ENCODE measurements around the gene KIF26B. TPM values are rescaled to one million over a fixed set of nuclear protein-coding genes. Genes with fewer than 3 reads are reported as not detected.
"Not testable (repeated sequence)": the region's sequence is repeated elsewhere in the genome, so short reads cannot be mapped to it uniquely, and the experiment has no call there.

KIF26B gene
- total RNA-seq, 6 experiments from 2014 or later = 0.31 to 0.55 (median 0.35) TPM

GRCh38 chr1:245334827-245335490, 180.2 kb downstream of the KIF26B start:
- WGBS (ENCODE audit: insufficient coverage, low coverage, low lambda C conversion rate, missing lambda C conversion rate) = 73% methylated on average over 4 of the region's 9 CpGs
- Histone ChIP-seq H3K4me1 (no peaks in the 10 kb centered on the region), H3K4me3 (no peak overlapping the region), H3K27me3 (no peaks in the 10 kb centered on the region), H3K27ac (no peak overlapping the region), H3K9me3 (no peaks in the 10 kb centered on the region), H3K36me3 (no peaks in the 10 kb centered on the region)
- intact Hi-C loops (cut with DNase I) = no loop called here
- no peak for DNase-seq
- no peak for ATAC-seq
- TF ChIP-seq CTCF (IDR thresholded peaks at IDR 0.05) (no peak), POLR2A (IDR thresholded peaks at IDR 0.05) (no peak)

DNA sequence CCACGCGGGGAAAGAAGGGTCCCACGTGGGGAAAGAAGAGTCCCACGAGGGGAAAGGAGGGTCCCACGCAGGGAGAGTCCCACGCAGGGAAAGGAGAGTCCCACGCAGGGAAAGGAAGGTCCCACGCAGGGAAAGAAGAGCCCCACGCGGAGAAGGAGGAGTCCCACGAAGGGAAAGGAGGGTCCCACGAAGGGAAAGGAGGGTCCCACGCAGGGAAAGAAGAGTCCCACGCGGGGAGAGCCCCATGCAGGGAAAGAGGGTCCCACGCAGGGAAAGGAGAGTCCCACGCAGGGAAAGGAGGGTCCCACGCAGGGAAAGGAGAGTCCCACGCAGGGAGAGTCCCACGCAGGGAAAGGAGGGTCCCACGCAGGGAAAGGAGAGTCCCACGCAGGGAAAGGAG, 180.9 kb downstream of the KIF26B start:
- H3K27ac ChIP-seq; H3K36me3 ChIP-seq; H3K4me3 ChIP-seq; DNase-seq; ATAC-seq; intact Hi-C loops (cut with DNase I); H3K4me1 ChIP-seq; H3K9me3 ChIP-seq; H3K27me3 ChIP-seq: not testable (repeated sequence)
- WGBS (ENCODE audit: insufficient coverage, low coverage, low lambda C conversion rate, missing lambda C conversion rate) = 74% methylated on average over 21 of the region's 22 CpGs

GRCh38 chr1:245336149-245336983, 181.6 kb downstream of the KIF26B start:
- no peaks in the 10 kb centered on the region for H3K4me1 ChIP-seq
- no peak overlapping the region for H3K4me3 ChIP-seq
- no peaks in the 10 kb centered on the region for H3K36me3 ChIP-seq
- ATAC-seq (no peak), DNase-seq (no peak)
- intact Hi-C loops (cut with DNase I) = no loop called here
- no peaks in the 10 kb centered on the region for H3K27me3 ChIP-seq
- TF ChIP-seq CTCF (IDR thresholded peaks at IDR 0.05) (no peak), POLR2A (IDR thresholded peaks at IDR 0.05) (no peak)
- WGBS (ENCODE audit: insufficient coverage, low coverage, low lambda C conversion rate, missing lambda C conversion rate) = 90% methylated on average over 9 of the region's 22 CpGs
- H3K9me3 ChIP-seq = no peaks in the 10 kb centered on the region
- no peak overlapping the region for H3K27ac ChIP-seq

- ATAC-seq; H3K27ac ChIP-seq; H3K27me3 ChIP-seq; H3K9me3 ChIP-seq; H3K4me1 ChIP-seq; DNase-seq; H3K36me3 ChIP-seq; H3K4me3 ChIP-seq; intact Hi-C loops (cut with DNase I): not testable (repeated sequence)
- WGBS (ENCODE audit: insufficient coverage, low coverage, low lambda C conversion rate, missing lambda C conversion rate) = 88% methylated on average over 1 of the region's 2 CpGs
Measured at GRCh38 chr1:245336984-245337355, 182.2 kb downstream of the KIF26B start.

GRCh38 chr1:245337829-245338484, 183.2 kb downstream of the KIF26B start:
- Histone ChIP-seq H3K4me3 (no peak overlapping the region), H3K27me3 (no peaks in the 10 kb centered on the region), H3K4me1 (no peaks in the 10 kb centered on the region), H3K9me3 (no peaks in the 10 kb centered on the region), H3K36me3 (no peaks in the 10 kb centered on the region), H3K27ac (no peak overlapping the region)
- DNase-seq (no peak), ATAC-seq (no peak)
- TF ChIP-seq POLR2A (IDR thresholded peaks at IDR 0.05) (no peak), CTCF (IDR thresholded peaks at IDR 0.05) (no peak)
- WGBS (ENCODE audit: insufficient coverage, low coverage, low lambda C conversion rate, missing lambda C conversion rate) = 42% methylated on average over 10 of the region's 10 CpGs
- intact Hi-C loops (cut with DNase I) = no loop called here
